GM18873 (cell line): ENCODE data around the gene ZNF135.

Experiments used
- ATAC-seq: cut with Tn5 transposase; IDR thresholded peaks from one replicate; pipeline ENCODE4 v1.9.1; 2021; ENCODE audit warnings: mild to moderate bottlenecking, moderate library complexity, moderate number of reproducible peaks; ENCODE audit not compliant: unreplicated experiment, low FRiP score

ZNF135 gene

GRCh38 chr19:58045411-58046050 is 13.6 kb upstream of the ZNF135 start:
- ATAC-seq, result no peak

DNA sequence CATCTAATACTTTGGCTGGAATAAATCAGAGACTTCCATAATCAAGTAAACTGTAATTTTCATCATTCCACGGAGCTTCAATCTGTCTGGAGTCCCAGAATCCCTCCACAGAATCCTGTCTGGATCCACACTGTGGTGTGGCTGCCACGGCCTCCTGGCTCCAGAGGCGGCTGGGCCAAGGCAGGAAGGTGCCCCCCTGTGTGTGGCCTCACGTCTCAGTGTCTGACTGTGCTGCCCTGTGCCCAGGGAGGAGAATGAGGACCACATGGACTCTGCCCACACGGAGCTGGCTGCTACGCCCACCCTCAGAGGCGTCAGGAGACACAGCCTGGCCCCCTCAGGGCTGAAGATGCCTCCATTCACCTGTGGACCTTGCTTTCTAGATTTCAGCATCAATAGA is 12.2 kb upstream of the ZNF135 start:
- ATAC-seq, result no peak

DNA sequence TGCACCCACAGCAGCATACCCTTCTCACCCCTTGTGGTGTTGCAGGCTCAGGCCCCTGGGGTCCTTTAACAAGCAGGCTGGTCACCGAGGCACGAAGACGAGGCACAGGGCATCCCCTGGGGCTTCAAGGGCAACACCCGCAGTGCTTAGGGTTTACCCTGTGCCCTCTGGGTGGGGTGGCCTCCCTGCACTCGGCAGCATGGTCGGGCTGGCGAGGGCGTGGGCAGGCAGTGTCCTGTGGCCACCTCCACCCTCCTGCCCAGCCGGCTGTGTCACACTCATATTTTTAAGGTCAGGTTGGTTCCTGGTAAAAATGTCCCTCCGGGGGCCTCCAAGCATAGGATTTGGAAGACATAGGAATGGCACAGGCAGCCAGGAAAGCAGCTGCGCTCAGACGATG is 11.4 kb upstream of the ZNF135 start:
- ATAC-seq, result no peak

GRCh38 chr19:58052256-58052655 is 6.8 kb upstream of the ZNF135 start:
- ATAC-seq, result no peak

DNA sequence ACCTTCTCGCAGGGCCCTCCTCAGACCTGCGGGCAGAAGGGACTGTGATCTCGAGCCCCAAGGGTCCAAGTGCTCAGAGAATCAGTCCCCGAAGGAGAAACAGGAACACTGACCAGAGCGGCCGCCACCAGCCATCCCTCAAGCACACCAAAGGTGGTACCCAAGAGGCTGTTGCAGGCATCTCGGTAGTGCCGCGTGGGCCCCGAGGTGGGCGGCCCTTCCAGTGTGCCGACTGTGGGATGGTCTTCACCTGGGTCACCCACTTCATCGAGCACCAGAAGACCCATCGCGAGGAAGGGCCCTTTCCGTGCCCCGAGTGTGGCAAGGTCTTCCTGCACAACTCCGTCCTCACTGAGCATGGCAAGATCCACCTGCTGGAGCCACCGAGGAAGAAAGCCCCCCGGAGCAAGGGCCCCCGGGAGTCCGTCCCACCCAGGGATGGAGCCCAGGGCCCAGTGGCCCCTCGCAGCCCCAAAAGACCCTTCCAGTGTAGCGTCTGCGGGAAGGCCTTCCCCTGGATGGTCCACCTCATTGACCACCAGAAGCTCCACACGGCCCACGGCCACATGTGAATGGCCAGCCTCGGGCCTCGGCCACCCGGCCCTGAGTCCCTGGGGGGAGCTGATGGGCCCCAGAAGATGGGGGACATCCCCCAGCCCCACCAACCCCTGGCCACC is 5.5 kb upstream of the ZNF135 start:
- no peak for ATAC-seq

GRCh38 chr19:58054901-58055874 is 3.9 kb upstream of the ZNF135 start:
- no peak for ATAC-seq

- no peak for ATAC-seq
Observed at GRCh38 chr19:58056261-58056660, 2.8 kb upstream of the ZNF135 start.

- no peak for ATAC-seq
Observed at GRCh38 chr19:58056861-58057260, 2.2 kb upstream of the ZNF135 start.

- no peak for ATAC-seq
Observed at GRCh38 chr19:58058467-58058866, 615 bp upstream of the ZNF135 start.

DNA sequence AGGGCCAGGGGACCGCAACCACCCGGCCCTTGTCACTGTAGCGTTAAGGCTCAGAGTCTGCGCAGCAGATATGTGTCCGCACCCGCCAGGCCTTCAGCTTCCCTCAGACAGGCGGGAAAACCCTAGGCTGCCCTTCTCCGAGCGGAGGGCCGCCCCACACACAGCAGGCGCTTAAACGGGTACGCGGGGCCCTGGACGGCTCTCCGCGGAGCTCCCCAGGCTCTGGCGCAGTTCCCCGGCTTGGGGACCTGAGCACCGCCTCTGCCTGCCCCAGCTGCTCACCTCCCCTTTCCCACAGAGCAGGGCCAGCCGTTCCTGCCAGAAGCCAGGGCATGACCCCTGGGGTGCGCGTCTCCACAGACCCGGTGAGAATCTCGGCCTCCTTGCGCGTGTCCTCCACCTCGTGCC is 593 bp downstream of the ZNF135 start:
- no peak for ATAC-seq

DNA sequence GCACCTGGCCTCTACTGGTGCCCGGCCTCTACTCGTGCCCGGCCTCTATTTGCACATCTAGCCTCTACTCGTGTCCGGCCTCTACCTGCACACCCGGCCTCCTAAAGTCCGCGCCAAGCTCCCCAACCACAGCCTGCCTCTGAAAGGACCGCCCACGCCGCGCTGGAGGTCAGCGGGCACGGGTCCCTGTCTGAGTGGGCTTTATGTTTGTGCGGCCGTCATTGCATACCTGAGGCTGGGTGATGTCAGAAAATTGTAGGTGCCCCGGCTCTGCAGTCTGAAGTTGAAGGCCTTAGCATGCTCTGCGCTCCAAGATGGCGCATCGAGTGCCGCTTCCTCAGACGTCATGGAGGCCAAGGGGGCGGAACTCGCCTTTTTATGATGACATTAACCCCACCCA is 1.1 kb downstream of the ZNF135 start:
- ATAC-seq, result no peak

DNA sequence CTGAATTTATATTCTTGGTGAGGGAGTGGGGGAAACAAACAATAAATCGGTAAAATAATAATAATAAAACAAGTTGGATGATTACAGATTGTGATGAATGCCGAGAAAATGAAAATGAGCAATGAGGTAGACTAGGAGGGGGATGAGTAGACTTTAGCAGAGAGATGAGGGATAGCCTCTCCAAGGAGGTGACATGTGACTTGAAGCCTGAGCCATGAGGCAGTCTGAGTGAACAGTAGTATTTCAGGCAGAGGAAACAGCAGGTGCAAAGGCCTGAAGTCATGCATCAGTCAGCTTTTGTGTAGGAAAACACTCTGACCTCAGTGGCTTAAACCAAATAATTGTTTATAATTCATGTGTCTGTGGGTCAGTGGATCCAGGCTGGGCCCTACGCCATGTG is 4.6 kb downstream of the ZNF135 start:
- ATAC-seq, result no peak

- no peak for ATAC-seq
Observed at GRCh38 chr19:58067240-58067912, 8.3 kb downstream of the ZNF135 start.

DNA sequence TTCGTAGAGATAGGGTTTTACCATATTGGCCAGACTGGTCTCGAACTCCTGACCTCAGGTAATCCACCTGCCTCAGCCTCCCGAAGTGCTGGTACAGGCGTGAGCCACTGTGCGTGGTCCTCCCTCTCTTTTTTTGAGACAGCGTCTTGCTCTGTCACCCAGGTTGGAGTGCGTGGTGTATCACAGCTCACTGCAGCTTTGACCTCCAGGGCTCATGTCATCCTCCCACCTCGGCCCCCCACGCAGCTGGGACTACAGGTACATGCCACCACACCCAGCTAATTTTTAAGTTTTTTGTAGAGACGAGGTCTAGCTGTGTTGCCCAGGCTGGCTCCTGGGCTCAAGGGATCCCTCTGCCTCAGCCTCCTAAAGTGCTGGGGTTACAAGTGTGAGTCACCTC is 20.7 kb downstream of the ZNF135 start:
- no peak for ATAC-seq

DNA sequence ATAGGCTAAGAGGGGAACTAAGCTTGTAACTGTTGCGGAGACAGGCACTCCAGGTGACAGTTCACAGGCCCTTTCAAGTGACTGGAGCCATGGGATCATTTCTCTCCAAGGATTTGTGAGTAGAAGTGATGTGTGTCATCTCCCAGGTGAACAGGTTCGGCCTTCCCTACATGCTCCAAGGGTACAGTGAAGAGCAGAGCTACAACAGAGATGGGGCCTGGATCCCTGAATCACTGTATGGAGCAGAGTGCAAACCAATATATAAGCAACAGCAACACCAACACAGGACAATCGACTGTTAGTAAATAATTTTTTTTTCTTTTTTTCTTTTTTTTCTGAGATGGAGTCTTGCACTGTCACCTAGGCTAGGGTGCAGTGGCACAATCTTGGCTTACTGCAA is 23.9 kb downstream of the ZNF135 start:
- no peak for ATAC-seq

DNA sequence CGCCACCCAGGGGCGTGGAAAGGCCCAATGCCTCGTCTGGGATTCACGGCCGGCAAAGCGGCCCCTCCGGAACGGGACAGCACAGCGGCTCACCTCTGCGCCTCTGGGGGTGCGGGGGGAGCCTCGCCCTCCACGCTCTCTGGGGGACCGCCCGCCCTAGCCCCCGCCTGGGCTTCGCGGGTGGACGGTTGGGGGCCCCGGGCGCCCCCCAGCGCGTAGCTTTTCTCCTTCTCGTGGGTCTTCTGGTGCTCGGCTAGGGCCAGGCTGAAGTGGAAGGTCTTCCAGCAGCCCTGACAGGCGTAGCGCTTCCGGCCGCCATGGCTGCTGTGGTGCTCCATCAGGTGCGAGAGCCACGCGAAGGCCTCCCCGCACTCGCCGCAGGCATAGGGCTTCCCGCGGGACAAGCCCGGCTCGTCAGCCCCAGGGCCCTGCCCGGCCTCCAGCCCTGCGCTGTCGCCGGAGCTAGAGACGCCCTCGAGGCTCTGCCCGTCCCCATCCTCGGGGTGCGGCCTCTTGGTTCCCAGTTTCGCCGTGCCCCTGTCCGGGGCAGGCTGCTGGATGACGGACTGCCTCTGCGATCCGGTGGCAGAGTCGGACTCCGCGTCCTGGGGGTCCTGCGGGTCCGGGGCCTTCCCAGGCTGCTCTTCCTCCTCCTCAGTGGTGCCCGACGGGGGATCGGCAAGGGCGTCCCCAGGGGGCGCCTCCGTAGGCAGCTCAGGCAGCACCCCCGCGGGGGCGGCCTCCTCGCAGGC is 25.7 kb downstream of the ZNF135 start:
- no peak for ATAC-seq

GRCh38 chr19:58085348-58085875 is 26.3 kb downstream of the ZNF135 start:
- ATAC-seq, result no peak

GRCh38 chr19:58086825-58087710 is 28.0 kb downstream of the ZNF135 start:
- no peak for ATAC-seq

GRCh38 chr19:58088521-58089052 is 29.5 kb downstream of the ZNF135 start:
- no peak for ATAC-seq
